ENCODE results near the gene GBP6.

- TF ChIP-seq CTCF (IDR thresholded peaks at IDR 0.05; ENCODE audit: insufficient read depth, low read length, poor library complexity, severe bottlenecking) (no peak), EZH2phosphoT487 (conservative IDR thresholded peaks at IDR 0.05; ENCODE audit: low read length) (no peak)
These were observed 31.0 kb downstream of the GBP6 start for GRCh38 chr1:89394851-89395250.

Measured in SU-DHL-6 (cell line).